Measurements from ENCODE around the gene AQP10. TPM values are rescaled to one million over a fixed set of nuclear protein-coding genes. Genes with fewer than 3 reads are reported as not detected.

Gene AQP10
- total and polyA plus RNA-seq, 12 donors, result 0.12 to 1.5 (median 0.42) TPM; not detected in 4

DNA sequence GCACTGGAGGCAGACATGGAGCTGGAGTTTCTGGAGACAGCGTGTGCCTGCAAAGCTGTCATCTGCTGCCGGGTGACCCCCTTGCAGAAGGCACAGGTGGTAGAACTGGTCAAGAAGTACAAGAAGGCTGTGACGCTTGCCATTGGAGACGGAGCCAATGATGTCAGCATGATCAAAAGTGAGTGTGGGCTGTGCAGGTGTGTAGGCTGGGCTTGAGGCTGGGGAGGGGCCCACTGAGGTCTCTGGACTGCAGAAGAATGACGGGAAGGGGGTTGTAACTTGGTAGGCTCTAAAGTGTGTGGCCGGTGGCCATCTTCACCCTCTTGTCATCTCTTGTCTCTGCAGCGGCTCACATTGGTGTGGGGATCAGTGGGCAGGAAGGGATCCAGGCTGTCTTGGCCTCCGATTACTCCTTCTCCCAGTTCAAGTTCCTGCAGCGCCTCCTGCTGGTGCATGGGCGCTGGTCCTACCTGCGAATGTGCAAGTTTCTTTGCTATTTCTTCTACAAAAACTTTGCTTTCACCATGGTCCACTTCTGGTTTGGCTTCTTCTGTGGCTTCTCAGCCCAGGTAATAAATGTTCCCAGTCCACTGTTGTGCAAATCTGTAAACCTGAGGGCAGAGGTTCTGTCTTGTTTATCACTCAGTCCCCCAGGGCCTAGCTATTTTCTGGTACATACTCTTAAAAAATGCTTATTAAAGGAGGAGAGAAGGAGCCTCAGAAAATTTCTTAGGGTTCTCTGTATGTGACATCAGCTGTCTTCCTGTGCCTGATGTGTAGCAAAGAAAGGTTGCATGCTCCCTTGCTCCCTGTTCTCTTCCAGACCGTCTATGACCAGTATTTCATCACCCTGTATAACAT, 24.3 kb downstream of the AQP10 start:
- no peak for DNase-seq
- H3K4me1 ChIP-seq, result peaks cover 0 to 37% (median 0%) of the 10 kb centered on the region in 9 donors
- intact Hi-C loops (cut with DNase I), result loop anchor here in 1 of 10 donors (10.0 kb wide), 1 partner anchor 100 kb away; no protein-coding TSS in a partner anchor

DNA sequence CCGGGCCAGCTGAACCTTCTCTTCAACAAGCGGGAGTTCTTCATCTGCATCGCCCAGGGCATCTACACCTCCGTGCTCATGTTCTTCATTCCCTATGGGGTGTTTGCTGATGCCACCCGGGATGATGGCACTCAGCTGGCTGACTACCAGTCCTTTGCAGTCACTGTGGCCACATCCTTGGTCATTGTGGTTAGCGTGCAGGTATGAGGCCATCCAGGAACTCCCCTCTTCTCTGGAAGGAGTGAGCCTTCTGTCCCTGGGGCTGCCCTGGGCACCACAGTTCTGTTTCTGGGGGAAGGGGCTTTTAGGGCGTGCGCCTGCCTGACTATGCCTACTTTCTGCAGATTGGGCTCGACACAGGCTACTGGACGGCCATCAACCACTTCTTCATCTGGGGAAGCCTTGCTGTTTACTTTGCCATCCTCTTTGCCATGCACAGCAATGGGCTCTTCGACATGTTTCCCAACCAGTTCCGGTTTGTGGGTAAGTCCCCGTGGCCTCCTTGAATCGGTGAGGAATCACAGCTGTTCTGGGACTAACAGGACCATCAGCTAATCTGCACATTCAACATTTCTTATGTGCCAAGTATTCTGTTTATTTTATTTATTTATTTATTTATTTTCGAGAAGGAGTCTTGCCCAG, 25.5 kb downstream of the AQP10 start:
- no peak overlapping the region for H3K4me3 ChIP-seq
- H3K9me3 ChIP-seq, result no peaks in the 10 kb centered on the region
- intact Hi-C loops (cut with DNase I), result loop anchor here in 1 of 10 donors (10.0 kb wide), 1 partner anchor 98 kb away; no protein-coding TSS in a partner anchor
- no peaks in the 10 kb centered on the region for H3K27me3 ChIP-seq
- TF ChIP-seq, protein P1, sequence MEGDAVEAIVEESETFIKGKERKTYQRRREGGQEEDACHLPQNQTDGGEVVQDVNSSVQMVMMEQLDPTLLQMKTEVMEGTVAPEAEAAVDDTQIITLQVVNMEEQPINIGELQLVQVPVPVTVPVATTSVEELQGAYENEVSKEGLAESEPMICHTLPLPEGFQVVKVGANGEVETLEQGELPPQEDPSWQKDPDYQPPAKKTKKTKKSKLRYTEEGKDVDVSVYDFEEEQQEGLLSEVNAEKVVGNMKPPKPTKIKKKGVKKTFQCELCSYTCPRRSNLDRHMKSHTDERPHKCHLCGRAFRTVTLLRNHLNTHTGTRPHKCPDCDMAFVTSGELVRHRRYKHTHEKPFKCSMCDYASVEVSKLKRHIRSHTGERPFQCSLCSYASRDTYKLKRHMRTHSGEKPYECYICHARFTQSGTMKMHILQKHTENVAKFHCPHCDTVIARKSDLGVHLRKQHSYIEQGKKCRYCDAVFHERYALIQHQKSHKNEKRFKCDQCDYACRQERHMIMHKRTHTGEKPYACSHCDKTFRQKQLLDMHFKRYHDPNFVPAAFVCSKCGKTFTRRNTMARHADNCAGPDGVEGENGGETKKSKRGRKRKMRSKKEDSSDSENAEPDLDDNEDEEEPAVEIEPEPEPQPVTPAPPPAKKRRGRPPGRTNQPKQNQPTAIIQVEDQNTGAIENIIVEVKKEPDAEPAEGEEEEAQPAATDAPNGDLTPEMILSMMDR (IDR thresholded peaks at IDR 0.05), result no peak
- peaks cover 0 to 37% (median 0%) of the 10 kb centered on the region in 9 donors for H3K4me1 ChIP-seq
- WGBS, 2 donors, result 94% methylated on average over 15 of the region's 15 CpGs
- DNase-seq (no peak), ATAC-seq (no peak)
- H3K36me3 ChIP-seq, result peaks cover 4 to 85% (median 62%) of the 10 kb centered on the region in 9 donors
- no peak overlapping the region for H3K27ac ChIP-seq

More for the DNA sequence above, 24.3 kb downstream of the AQP10 start:
- Histone ChIP-seq H3K27me3 (no peaks in the 10 kb centered on the region), H3K4me3 (peak overlapping the region in 1 of 10 donors; percentile 28), H3K27ac (peak overlapping the region in 1 of 10 donors; percentile 40), H3K9me3 (no peaks in the 10 kb centered on the region), H3K36me3 (peaks cover 4 to 97% (median 73%) of the 10 kb centered on the region in 9 donors)
- 87 to 88% methylated on average over 12 of the region's 12 CpGs for WGBS, 2 donors
- TF ChIP-seq, protein P1 (IDR thresholded peaks at IDR 0.05), result peak; percentile 4 to 66 (median 46)
- ATAC-seq, result no peak

DNA sequence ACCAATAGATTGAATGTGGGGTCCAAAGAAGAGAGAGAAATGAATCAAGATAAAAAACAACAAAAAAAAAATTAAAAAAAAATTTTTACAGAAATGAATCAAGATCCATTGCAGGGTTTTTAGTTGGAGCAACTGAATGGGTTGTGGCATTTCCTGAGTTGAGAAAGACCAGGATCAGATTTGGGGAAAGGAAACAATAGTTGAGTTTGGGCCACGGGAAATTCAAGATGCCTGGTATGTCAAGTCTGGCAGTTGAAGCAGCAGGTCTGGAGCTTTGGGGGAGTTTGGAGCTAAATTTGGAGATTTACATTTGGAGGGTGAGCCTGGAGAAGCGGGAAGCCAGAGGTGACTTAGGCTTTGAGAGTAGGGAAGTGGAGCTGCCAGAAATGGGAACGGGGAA, 27.1 kb downstream of the AQP10 start:
- Histone ChIP-seq H3K27ac (no peak overlapping the region), H3K4me1 (peaks cover 4 to 38% (median 11%) of the 10 kb centered on the region in 9 donors), H3K4me3 (no peak overlapping the region), H3K9me3 (no peaks in the 10 kb centered on the region), H3K27me3 (peaks cover 0 to 14% (median 0%) of the 10 kb centered on the region in 7 donors), H3K36me3 (peaks cover 4 to 70% (median 47%) of the 10 kb centered on the region in 9 donors)
- ATAC-seq (no peak), DNase-seq (no peak)
- TF ChIP-seq, protein P1 (IDR thresholded peaks at IDR 0.05), result no peak
- intact Hi-C loops (cut with DNase I), result loop anchor here in 1 of 10 donors (10.0 kb wide), 1 partner anchor 97 kb away; no protein-coding TSS in a partner anchor
- 76 to 81% methylated on average over 3 of the region's 3 CpGs for WGBS, 2 donors

DNA sequence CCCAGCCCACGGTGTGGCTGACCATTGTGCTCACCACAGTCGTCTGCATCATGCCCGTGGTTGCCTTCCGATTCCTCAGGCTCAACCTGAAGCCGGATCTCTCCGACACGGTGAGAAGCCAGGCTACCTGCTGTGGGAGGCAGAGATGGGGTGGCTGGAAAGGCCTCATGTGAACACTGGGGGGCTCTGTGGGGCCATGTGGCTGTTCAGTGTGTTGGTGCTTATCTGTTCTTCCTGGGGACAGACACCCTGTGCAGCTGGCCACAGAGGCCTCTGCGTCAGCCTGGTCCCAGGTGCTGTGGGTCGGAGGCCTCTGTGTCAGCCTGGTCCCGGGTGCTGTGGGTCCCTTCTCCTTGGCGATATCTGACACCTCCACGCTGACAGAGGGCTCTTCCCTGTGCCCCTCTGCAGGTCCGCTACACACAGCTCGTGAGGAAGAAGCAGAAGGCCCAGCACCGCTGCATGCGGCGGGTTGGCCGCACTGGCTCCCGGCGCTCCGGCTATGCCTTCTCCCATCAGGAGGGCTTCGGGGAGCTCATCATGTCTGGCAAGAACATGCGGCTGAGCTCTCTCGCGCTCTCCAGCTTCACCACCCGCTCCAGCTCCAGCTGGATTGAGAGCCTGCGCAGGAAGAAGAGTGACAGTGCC, 27.7 kb downstream of the AQP10 start:
- ATAC-seq, result peak in 2 of 8 donors; percentile 14 to 16
- peaks cover 4 to 64% (median 41%) of the 10 kb centered on the region in 9 donors for H3K36me3 ChIP-seq

More for the DNA sequence above, 27.7 kb downstream of the AQP10 start:
- Histone ChIP-seq H3K9me3 (no peaks in the 10 kb centered on the region), H3K27ac (peak overlapping the region in 1 of 10 donors; percentile 36), H3K4me3 (no peak overlapping the region), H3K27me3 (peaks cover 0 to 14% (median 0%) of the 10 kb centered on the region in 7 donors), H3K4me1 (peaks cover 4 to 42% (median 17%) of the 10 kb centered on the region in 9 donors)
- intact Hi-C loops (cut with DNase I), result loop anchor here in 1 of 10 donors (10.0 kb wide), 1 partner anchor 96 kb away; no protein-coding TSS in a partner anchor
- WGBS, 2 donors, result 91 to 93% methylated on average over 27 of the region's 27 CpGs
- no peak for DNase-seq
- TF ChIP-seq, protein P1 (IDR thresholded peaks at IDR 0.05), result no peak
